ENCODE results near the gene NHLRC2.

NHLRC2 gene

DNA sequence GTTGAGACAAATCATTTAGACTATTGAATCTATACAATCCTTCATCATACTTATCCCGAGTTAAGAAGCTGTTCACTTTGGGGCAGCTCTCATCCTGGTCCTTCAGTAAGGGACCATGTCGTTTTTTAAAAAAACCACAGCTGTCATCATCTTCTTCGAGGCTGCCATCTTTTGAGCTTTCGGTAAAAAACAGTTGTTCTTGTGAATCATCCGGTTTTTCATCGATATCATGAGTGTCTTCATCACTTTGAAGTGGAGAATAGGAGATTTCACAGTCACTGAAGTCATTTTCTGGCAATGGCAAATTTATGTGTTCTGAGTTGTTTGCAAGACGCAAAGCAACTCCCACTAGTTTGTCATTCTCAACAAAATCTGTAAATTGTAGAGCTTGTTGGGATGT is 4.5 kb upstream of the NHLRC2 start:
- H3K4me1 ChIP-seq (ENCODE audit: control insufficient read depth in 2 of 2, insufficient read depth in 1 of 2, low read depth in 1 of 2, low read length in 2 of 2): peaks cover 6 to 8% of the 10 kb centered on the region in 2 donors
- no peak overlapping the region for H2BK15ac ChIP-seq (ENCODE audit: low read length)
- H2AK5ac ChIP-seq (ENCODE audit: low read depth, low read length): no peak overlapping the region
- H2BK120ac ChIP-seq (ENCODE audit: low read depth, low read length): no peak overlapping the region
- H3K4me3 ChIP-seq (ENCODE audit: low read length in 2 of 2): no peak overlapping the region
- no peaks in the 10 kb centered on the region for H3K79me1 ChIP-seq (ENCODE audit: low read depth, low read length)
- H3K4me2 ChIP-seq (ENCODE audit: insufficient read depth, low read length, poor library complexity, severe bottlenecking): no peak overlapping the region
- no peak overlapping the region for H3K18ac ChIP-seq (ENCODE audit: low read length)
- H3K9me3 ChIP-seq (replicated peaks in 1 of 2; ENCODE audit: control insufficient read depth in 2 of 2, insufficient read depth in 1 of 2, low read depth in 1 of 2, low read length in 2 of 2): no peaks in the 10 kb centered on the region
- DNase-seq (ENCODE audit: low spot score): no peak
- no peak overlapping the region for H4K91ac ChIP-seq (ENCODE audit: low read depth, low read length, poor library complexity)
- no peak overlapping the region for H3K4ac ChIP-seq (ENCODE audit: low read length)
- no peak overlapping the region for H3K9ac ChIP-seq (ENCODE audit: low read depth, low read length, poor library complexity)
- H3K36me3 ChIP-seq (replicated peaks in 1 of 2; ENCODE audit: control insufficient read depth in 2 of 2, insufficient read depth in 2 of 2, low read length in 2 of 2): peaks cover 5 to 61% of the 10 kb centered on the region in 2 donors
- H4K8ac ChIP-seq (ENCODE audit: low read depth, low read length): no peak overlapping the region
- H3K14ac ChIP-seq (ENCODE audit: low read length): no peak overlapping the region
- no CpG with 5 or more reads among the region's 7 CpGs for WGBS, 2 donors (ENCODE audit: extremely low coverage in 2 of 2, insufficient read length in 2 of 2, insufficient replicate concordance in 1 of 2)
- no peak overlapping the region for H2BK5ac ChIP-seq (ENCODE audit: low read length)
- no peak overlapping the region for H3K27ac ChIP-seq (replicated peaks; ENCODE audit: low read length)
- no peak overlapping the region for H3K23ac ChIP-seq (ENCODE audit: low read depth, low read length, poor library complexity)
- no peak overlapping the region for H2AFZ ChIP-seq (ENCODE audit: low read length)
- no peak overlapping the region for H2BK12ac ChIP-seq (ENCODE audit: low read length)
- H3K27me3 ChIP-seq (ENCODE audit: control insufficient read depth in 3 of 3, insufficient read depth in 3 of 3, low read depth in 1 of 3, low read length in 3 of 3): no peaks in the 10 kb centered on the region

- no CpG with 5 or more reads among the region's 10 CpGs for WGBS, 2 donors (ENCODE audit: extremely low coverage in 2 of 2, insufficient read length in 2 of 2, insufficient replicate concordance in 1 of 2)
Measured at GRCh38 chr10:113853578-113854012, 866 bp upstream of the NHLRC2 start.

DNA sequence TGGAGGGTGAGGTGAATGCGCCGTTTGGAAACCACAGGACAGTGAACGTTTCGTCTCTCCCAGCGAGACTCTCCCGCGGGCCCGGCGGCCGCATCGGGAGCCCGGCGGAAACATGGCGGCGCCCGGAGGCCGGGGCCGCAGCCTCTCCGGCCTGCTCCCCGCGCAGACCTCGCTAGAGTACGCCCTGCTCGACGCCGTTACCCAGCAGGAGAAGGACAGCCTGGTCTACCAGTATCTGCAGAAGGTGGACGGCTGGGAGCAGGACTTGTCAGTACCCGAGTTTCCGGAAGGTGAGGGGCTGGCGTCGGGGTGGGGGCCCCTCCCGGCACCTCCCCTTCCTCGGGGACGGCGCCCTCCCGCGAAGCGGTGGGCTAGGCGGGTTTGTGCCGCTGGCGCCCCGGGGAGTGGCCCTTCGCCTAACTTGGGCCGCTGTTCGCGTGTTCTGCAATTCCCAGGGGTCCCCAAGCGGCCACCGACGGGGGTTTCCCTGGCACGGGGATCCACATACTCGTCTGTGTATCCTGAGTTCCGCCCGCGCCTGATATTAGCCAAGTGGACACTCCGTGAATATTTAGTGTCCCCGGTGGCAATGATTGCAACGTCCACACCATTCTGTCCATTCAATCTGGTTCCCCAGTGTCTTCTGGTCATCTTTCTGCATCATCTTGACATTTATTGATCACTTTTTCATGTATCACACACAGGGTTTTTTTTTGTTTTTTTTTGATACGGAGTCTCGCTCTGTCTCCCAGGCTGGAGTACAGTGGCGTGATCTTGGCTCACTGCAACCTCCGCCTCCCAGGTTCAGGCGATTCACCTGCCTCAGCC is 514 bp downstream of the NHLRC2 start:
- H3K4me1 ChIP-seq (ENCODE audit: control insufficient read depth in 2 of 2, insufficient read depth in 1 of 2, low read depth in 1 of 2, low read length in 2 of 2): peaks cover 8 to 16% of the 10 kb centered on the region in 2 donors
- no peak overlapping the region for H3K14ac ChIP-seq (ENCODE audit: low read length)
- H3K4me2 ChIP-seq (ENCODE audit: insufficient read depth, low read length, poor library complexity, severe bottlenecking): peak overlapping the region; percentile 67
- peak overlapping the region; percentile 100 for H3K9ac ChIP-seq (ENCODE audit: low read depth, low read length, poor library complexity)
- H2AFZ ChIP-seq (ENCODE audit: low read length): peak overlapping the region; percentile 94
- peak overlapping the region; percentile 99 for H4K91ac ChIP-seq (ENCODE audit: low read depth, low read length, poor library complexity)
- peak overlapping the region; percentile 76 for H2AK5ac ChIP-seq (ENCODE audit: low read depth, low read length)
- H3K27ac ChIP-seq (replicated peaks; ENCODE audit: low read length): peak overlapping the region; percentile 82
- no peak for DNase-seq (ENCODE audit: low spot score)
- no CpG with 5 or more reads among the region's 62 CpGs for WGBS, 2 donors (ENCODE audit: extremely low coverage in 2 of 2, insufficient read length in 2 of 2, insufficient replicate concordance in 1 of 2)
- H3K9me3 ChIP-seq (replicated peaks in 1 of 2; ENCODE audit: control insufficient read depth in 2 of 2, insufficient read depth in 1 of 2, low read depth in 1 of 2, low read length in 2 of 2): peaks cover 0 to 7% of the 10 kb centered on the region in 2 donors
- H2BK12ac ChIP-seq (ENCODE audit: low read length): no peak overlapping the region
- H4K8ac ChIP-seq (ENCODE audit: low read depth, low read length): peak overlapping the region; percentile 93
- peaks cover 7 to 41% of the 10 kb centered on the region in 2 donors for H3K36me3 ChIP-seq (replicated peaks in 1 of 2; ENCODE audit: control insufficient read depth in 2 of 2, insufficient read depth in 2 of 2, low read length in 2 of 2)
- peak overlapping the region; percentile 99 for H3K18ac ChIP-seq (ENCODE audit: low read length)
- H3K4me3 ChIP-seq (ENCODE audit: low read length in 2 of 2): peak overlapping the region; percentile 67 to 99
- peaks cover 3% of the 10 kb centered on the region for H3K79me1 ChIP-seq (ENCODE audit: low read depth, low read length)
- peak overlapping the region; percentile 66 for H3K23ac ChIP-seq (ENCODE audit: low read depth, low read length, poor library complexity)
- peak overlapping the region; percentile 64 for H2BK120ac ChIP-seq (ENCODE audit: low read depth, low read length)
- no peaks in the 10 kb centered on the region for H3K27me3 ChIP-seq (ENCODE audit: control insufficient read depth in 3 of 3, insufficient read depth in 3 of 3, low read depth in 1 of 3, low read length in 3 of 3)
- H2BK15ac ChIP-seq (ENCODE audit: low read length): no peak overlapping the region
- no peak overlapping the region for H3K4ac ChIP-seq (ENCODE audit: low read length)
- peak overlapping the region; percentile 96 for H2BK5ac ChIP-seq (ENCODE audit: low read length)

More at GRCh38 chr10:113853578-113854012, 866 bp upstream of the NHLRC2 start:
- H3K27me3 ChIP-seq (ENCODE audit: control insufficient read depth in 3 of 3, insufficient read depth in 3 of 3, low read depth in 1 of 3, low read length in 3 of 3): no peaks in the 10 kb centered on the region
- H3K4me1 ChIP-seq (ENCODE audit: control insufficient read depth in 2 of 2, insufficient read depth in 1 of 2, low read depth in 1 of 2, low read length in 2 of 2): peaks cover 8 to 16% of the 10 kb centered on the region in 2 donors
- H3K14ac ChIP-seq (ENCODE audit: low read length): no peak overlapping the region
- H3K23ac ChIP-seq (ENCODE audit: low read depth, low read length, poor library complexity): no peak overlapping the region
- peak overlapping the region; percentile 13 for H3K27ac ChIP-seq (replicated peaks; ENCODE audit: low read length)
- no peaks in the 10 kb centered on the region for H3K9me3 ChIP-seq (replicated peaks in 1 of 2; ENCODE audit: control insufficient read depth in 2 of 2, insufficient read depth in 1 of 2, low read depth in 1 of 2, low read length in 2 of 2)
- no peak overlapping the region for H3K4ac ChIP-seq (ENCODE audit: low read length)
- H3K4me2 ChIP-seq (ENCODE audit: insufficient read depth, low read length, poor library complexity, severe bottlenecking): peak overlapping the region; percentile 59
- H3K18ac ChIP-seq (ENCODE audit: low read length): peak overlapping the region; percentile 20
- no peak overlapping the region for H2BK12ac ChIP-seq (ENCODE audit: low read length)
- peaks cover 4 to 41% of the 10 kb centered on the region in 2 donors for H3K36me3 ChIP-seq (replicated peaks in 1 of 2; ENCODE audit: control insufficient read depth in 2 of 2, insufficient read depth in 2 of 2, low read length in 2 of 2)
- H2AFZ ChIP-seq (ENCODE audit: low read length): peak overlapping the region; percentile 94
- peak overlapping the region; percentile 96 for H2BK5ac ChIP-seq (ENCODE audit: low read length)
- H3K79me1 ChIP-seq (ENCODE audit: low read depth, low read length): peaks cover 3% of the 10 kb centered on the region
- DNase-seq (ENCODE audit: low spot score): peak; percentile 14
- no peak overlapping the region for H2BK120ac ChIP-seq (ENCODE audit: low read depth, low read length)
- no peak overlapping the region for H4K8ac ChIP-seq (ENCODE audit: low read depth, low read length)
- H3K9ac ChIP-seq (ENCODE audit: low read depth, low read length, poor library complexity): peak overlapping the region; percentile 72
- H2AK5ac ChIP-seq (ENCODE audit: low read depth, low read length): no peak overlapping the region
- peak overlapping the region; percentile 67 to 99 for H3K4me3 ChIP-seq (ENCODE audit: low read length in 2 of 2)
- H4K91ac ChIP-seq (ENCODE audit: low read depth, low read length, poor library complexity): no peak overlapping the region
- no peak overlapping the region for H2BK15ac ChIP-seq (ENCODE audit: low read length)

- Histone ChIP-seq H3K23ac (ENCODE audit: low read depth, low read length, poor library complexity) (no peak overlapping the region), H3K79me1 (ENCODE audit: low read depth, low read length) (peaks cover 3% of the 10 kb centered on the region), H3K4me1 (ENCODE audit: control insufficient read depth in 2 of 2, insufficient read depth in 1 of 2, low read depth in 1 of 2, low read length in 2 of 2) (peaks cover 8 to 16% of the 10 kb centered on the region in 2 donors), H3K27me3 (ENCODE audit: control insufficient read depth in 3 of 3, insufficient read depth in 3 of 3, low read depth in 1 of 3, low read length in 3 of 3) (no peaks in the 10 kb centered on the region), H2BK12ac (ENCODE audit: low read length) (no peak overlapping the region), H2BK15ac (ENCODE audit: low read length) (no peak overlapping the region), H2BK5ac (ENCODE audit: low read length) (no peak overlapping the region), H2AFZ (ENCODE audit: low read length) (no peak overlapping the region), H3K4me3 (ENCODE audit: low read length in 2 of 2) (peak overlapping the region in 1 of 2 donors; percentile 67), H3K9ac (ENCODE audit: low read depth, low read length, poor library complexity) (no peak overlapping the region), H3K36me3 (replicated peaks in 1 of 2; ENCODE audit: control insufficient read depth in 2 of 2, insufficient read depth in 2 of 2, low read length in 2 of 2) (peaks cover 9 to 50% of the 10 kb centered on the region in 2 donors), H4K91ac (ENCODE audit: low read depth, low read length, poor library complexity) (no peak overlapping the region), H3K27ac (replicated peaks; ENCODE audit: low read length) (no peak overlapping the region), H2AK5ac (ENCODE audit: low read depth, low read length) (no peak overlapping the region), H3K14ac (ENCODE audit: low read length) (no peak overlapping the region), H3K9me3 (replicated peaks in 1 of 2; ENCODE audit: control insufficient read depth in 2 of 2, insufficient read depth in 1 of 2, low read depth in 1 of 2, low read length in 2 of 2) (peaks cover 0 to 23% of the 10 kb centered on the region in 2 donors), H3K4me2 (ENCODE audit: insufficient read depth, low read length, poor library complexity, severe bottlenecking) (no peak overlapping the region), H3K18ac (ENCODE audit: low read length) (no peak overlapping the region), H4K8ac (ENCODE audit: low read depth, low read length) (no peak overlapping the region), H2BK120ac (ENCODE audit: low read depth, low read length) (no peak overlapping the region), H3K4ac (ENCODE audit: low read length) (no peak overlapping the region)
- no CpG with 5 or more reads among the region's 1 CpG for WGBS, 2 donors (ENCODE audit: extremely low coverage in 2 of 2, insufficient read length in 2 of 2, insufficient replicate concordance in 1 of 2)
- no peak for DNase-seq (ENCODE audit: low spot score)
Measured at GRCh38 chr10:113856563-113856962, 2.1 kb downstream of the NHLRC2 start.
